ENCODE results near the gene PGC.

DNA sequence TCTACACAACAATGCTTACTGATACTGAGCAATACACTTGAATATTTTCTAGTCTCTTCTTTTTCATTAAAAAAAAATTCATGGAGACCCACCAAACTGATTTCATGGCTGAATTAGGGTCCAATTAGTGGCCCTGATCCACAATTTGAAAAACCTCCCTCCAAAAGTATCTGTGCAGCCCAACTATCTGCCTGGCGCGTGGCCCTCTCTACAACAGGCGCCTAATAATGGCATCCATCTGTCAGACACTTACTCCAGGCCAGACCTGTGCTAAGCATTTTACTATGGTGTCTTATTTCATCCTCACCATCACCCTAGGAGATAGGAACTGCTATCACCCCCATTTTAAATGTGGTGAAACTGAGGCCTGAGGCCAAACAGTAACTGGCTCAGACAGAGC lies 25.8 kb downstream of the PGC start:
- TF ChIP-seq CTCF (IDR thresholded peaks at IDR 0.05; ENCODE audit: low read length), result no peak
- no peak for TF ChIP-seq EZH2phosphoT487 (IDR thresholded peaks at IDR 0.05; ENCODE audit: low read length)
- TF ChIP-seq EZH2 (optimal IDR thresholded peaks at IDR 0.05; ENCODE audit: low read depth, low read length), result no peak

Measured in MM.1S (cell line).